A673 (cell line): Measurements from ENCODE around the gene FOS.

Experiments
- EZH2 ChIP-seq: fragments of 200-600 bp; sonication (generic); IDR thresholded peaks from 2 replicates; pipeline ENCODE4 v1.6.1; 2017; ENCODE audit warnings: borderline replicate concordance, low read depth, mild to moderate bottlenecking, mixed read lengths, antibody characterized with exemption, low read length; ENCODE audit not compliant: poor library complexity, severe bottlenecking
- TF ChIP-seq, protein P1 (sequence below): fragments of 300-800, 200-600 bp; sonication (generic); conservative IDR thresholded peaks from 2 replicates; pipeline ENCODE4 v1.5.1; 2017; ENCODE audit warnings: low read depth, mild to moderate bottlenecking, antibody characterized with exemption, low read length, moderate library complexity, mixed read lengths

GRCh38 chr14:75292886-75293285 is 14.3 kb downstream of the FOS start:
- TF ChIP-seq EZH2, result no peak
- TF ChIP-seq, protein P1, sequence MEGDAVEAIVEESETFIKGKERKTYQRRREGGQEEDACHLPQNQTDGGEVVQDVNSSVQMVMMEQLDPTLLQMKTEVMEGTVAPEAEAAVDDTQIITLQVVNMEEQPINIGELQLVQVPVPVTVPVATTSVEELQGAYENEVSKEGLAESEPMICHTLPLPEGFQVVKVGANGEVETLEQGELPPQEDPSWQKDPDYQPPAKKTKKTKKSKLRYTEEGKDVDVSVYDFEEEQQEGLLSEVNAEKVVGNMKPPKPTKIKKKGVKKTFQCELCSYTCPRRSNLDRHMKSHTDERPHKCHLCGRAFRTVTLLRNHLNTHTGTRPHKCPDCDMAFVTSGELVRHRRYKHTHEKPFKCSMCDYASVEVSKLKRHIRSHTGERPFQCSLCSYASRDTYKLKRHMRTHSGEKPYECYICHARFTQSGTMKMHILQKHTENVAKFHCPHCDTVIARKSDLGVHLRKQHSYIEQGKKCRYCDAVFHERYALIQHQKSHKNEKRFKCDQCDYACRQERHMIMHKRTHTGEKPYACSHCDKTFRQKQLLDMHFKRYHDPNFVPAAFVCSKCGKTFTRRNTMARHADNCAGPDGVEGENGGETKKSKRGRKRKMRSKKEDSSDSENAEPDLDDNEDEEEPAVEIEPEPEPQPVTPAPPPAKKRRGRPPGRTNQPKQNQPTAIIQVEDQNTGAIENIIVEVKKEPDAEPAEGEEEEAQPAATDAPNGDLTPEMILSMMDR, result no peak
